HG03565 (cell line): Measurements from ENCODE around the gene PRR14.

Experiments
- ATAC-seq: cut with Tn5 transposase; IDR thresholded peaks from one replicate; pipeline ENCODE4 v1.9.1; 2021; ENCODE audit warnings: mild to moderate bottlenecking, moderate library complexity; ENCODE audit not compliant: unreplicated experiment

The PRR14 gene

GRCh38 chr16:30658731-30659506 is 8.2 kb downstream of the PRR14 start:
- ATAC-seq: peak; percentile 8

- ATAC-seq: no peak
Observed at GRCh38 chr16:30659507-30660423, 9.0 kb downstream of the PRR14 start.

- ATAC-seq: no peak
Observed at GRCh38 chr16:30660424-30661261, 9.9 kb downstream of the PRR14 start.

- ATAC-seq: no peak
Observed at GRCh38 chr16:30662449-30662848, 11.7 kb downstream of the PRR14 start.

- ATAC-seq: no peak
Observed at GRCh38 chr16:30663038-30663437, 12.3 kb downstream of the PRR14 start.

- ATAC-seq: no peak
Observed at GRCh38 chr16:30663820-30664219, 13.1 kb downstream of the PRR14 start.

GRCh38 chr16:30664616-30665109 is 13.9 kb downstream of the PRR14 start:
- ATAC-seq: no peak

- ATAC-seq: no peak
Observed at GRCh38 chr16:30665155-30665829, 14.5 kb downstream of the PRR14 start.

- no peak for ATAC-seq
Observed at GRCh38 chr16:30665830-30666190, 15.1 kb downstream of the PRR14 start.

GRCh38 chr16:30666681-30667080 is 15.9 kb downstream of the PRR14 start:
- no peak for ATAC-seq

- ATAC-seq: no peak
Observed at GRCh38 chr16:30667361-30667905, 16.7 kb downstream of the PRR14 start.

- ATAC-seq: no peak
Observed at GRCh38 chr16:30668393-30668792, 17.6 kb downstream of the PRR14 start.

GRCh38 chr16:30669026-30669902 is 18.5 kb downstream of the PRR14 start:
- no peak for ATAC-seq

GRCh38 chr16:30669903-30670824 is 19.4 kb downstream of the PRR14 start:
- no peak for ATAC-seq

- no peak for ATAC-seq
Observed at GRCh38 chr16:30675143-30675542, 24.4 kb downstream of the PRR14 start.

GRCh38 chr16:30677931-30678585 is 27.3 kb downstream of the PRR14 start:
- ATAC-seq: no peak

- ATAC-seq: no peak
Observed at GRCh38 chr16:30678586-30678970, 27.8 kb downstream of the PRR14 start.

GRCh38 chr16:30680326-30680725 is 29.6 kb downstream of the PRR14 start:
- ATAC-seq: no peak
